Measurements from ENCODE around the gene CACNA1F. TPM values are rescaled to one million over a fixed set of nuclear protein-coding genes. Genes with fewer than 3 reads are reported as not detected.

Gene CACNA1F
- total and polyA plus RNA-seq, 9 of the 15 experiments (the other 6 are each of a cell fraction or from before 2014, with no cell fraction given), result under 0.01 to 0.41 (median 0.03) TPM; not detected in 3

- TF ChIP-seq REST (IDR thresholded peaks at IDR 0.05; ENCODE audit: borderline replicate concordance), result no peak
- TF ChIP-seq REST (CRISPR knock-in tag; IDR thresholded peaks at IDR 0.05; ENCODE audit: low read depth), result no peak
- TF ChIP-seq, protein P1, sequence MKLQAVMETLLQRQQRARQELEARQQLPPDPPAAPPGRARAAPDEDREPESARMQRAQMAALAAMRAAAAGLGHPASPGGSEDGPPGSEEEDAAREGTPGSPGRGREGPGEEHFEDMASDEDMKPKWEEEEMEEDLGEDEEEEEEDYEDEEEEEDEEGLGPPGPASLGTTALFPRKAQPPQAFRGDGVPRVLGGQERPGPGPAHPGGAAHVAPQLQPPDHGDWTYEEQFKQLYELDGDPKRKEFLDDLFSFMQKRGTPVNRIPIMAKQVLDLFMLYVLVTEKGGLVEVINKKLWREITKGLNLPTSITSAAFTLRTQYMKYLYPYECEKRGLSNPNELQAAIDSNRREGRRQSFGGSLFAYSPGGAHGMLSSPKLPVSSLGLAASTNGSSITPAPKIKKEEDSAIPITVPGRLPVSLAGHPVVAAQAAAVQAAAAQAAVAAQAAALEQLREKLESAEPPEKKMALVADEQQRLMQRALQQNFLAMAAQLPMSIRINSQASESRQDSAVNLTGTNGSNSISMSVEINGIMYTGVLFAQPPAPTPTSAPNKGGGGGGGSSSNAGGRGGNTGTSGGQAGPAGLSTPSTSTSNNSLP (IDR thresholded peaks at IDR 0.05; ENCODE audit: borderline replicate concordance, low read depth, low read length), result no peak
- TF ChIP-seq U2AF2 (optimal IDR thresholded peaks at IDR 0.05; ENCODE audit: low read depth, low read length), result no peak
- TF ChIP-seq MTA2 (IDR thresholded peaks at IDR 0.05; ENCODE audit: low read depth), result no peak
- TF ChIP-seq, protein P2, sequence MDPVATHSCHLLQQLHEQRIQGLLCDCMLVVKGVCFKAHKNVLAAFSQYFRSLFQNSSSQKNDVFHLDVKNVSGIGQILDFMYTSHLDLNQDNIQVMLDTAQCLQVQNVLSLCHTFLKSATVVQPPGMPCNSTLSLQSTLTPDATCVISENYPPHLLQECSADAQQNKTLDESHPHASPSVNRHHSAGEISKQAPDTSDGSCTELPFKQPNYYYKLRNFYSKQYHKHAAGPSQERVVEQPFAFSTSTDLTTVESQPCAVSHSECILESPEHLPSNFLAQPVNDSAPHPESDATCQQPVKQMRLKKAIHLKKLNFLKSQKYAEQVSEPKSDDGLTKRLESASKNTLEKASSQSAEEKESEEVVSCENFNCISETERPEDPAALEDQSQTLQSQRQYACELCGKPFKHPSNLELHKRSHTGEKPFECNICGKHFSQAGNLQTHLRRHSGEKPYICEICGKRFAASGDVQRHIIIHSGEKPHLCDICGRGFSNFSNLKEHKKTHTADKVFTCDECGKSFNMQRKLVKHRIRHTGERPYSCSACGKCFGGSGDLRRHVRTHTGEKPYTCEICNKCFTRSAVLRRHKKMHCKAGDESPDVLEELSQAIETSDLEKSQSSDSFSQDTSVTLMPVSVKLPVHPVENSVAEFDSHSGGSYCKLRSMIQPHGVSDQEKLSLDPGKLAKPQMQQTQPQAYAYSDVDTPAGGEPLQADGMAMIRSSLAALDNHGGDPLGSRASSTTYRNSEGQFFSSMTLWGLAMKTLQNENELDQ (CRISPR knock-in tag; IDR thresholded peaks at IDR 0.05; ENCODE audit: borderline replicate concordance), result no peak
- TF ChIP-seq RNF2 (IDR thresholded peaks at IDR 0.05), result 0 out of 2 replicates have a peak, but pooled peaks have one; percentile 17
- TF ChIP-seq ZNF41 (CRISPR knock-in tag; conservative IDR thresholded peaks at IDR 0.05), result no peak
- TF ChIP-seq, protein P3, sequence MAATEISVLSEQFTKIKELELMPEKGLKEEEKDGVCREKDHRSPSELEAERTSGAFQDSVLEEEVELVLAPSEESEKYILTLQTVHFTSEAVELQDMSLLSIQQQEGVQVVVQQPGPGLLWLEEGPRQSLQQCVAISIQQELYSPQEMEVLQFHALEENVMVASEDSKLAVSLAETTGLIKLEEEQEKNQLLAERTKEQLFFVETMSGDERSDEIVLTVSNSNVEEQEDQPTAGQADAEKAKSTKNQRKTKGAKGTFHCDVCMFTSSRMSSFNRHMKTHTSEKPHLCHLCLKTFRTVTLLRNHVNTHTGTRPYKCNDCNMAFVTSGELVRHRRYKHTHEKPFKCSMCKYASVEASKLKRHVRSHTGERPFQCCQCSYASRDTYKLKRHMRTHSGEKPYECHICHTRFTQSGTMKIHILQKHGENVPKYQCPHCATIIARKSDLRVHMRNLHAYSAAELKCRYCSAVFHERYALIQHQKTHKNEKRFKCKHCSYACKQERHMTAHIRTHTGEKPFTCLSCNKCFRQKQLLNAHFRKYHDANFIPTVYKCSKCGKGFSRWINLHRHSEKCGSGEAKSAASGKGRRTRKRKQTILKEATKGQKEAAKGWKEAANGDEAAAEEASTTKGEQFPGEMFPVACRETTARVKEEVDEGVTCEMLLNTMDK (IDR thresholded peaks at IDR 0.05; ENCODE audit: borderline replicate concordance, insufficient read depth, low read depth, low read length, poor library complexity, severe bottlenecking), result no peak
- no peak for TF ChIP-seq ZNF253 (CRISPR knock-in tag; conservative IDR thresholded peaks at IDR 0.05)
- no peak for TF ChIP-seq PPARD (CRISPR knock-in tag; IDR thresholded peaks at IDR 0.05)
- TF ChIP-seq TEAD1 (CRISPR knock-in tag; IDR thresholded peaks at IDR 0.05), result no peak
- no peak for TF ChIP-seq ZNF57 (CRISPR knock-in tag; IDR thresholded peaks at IDR 0.05)
Observed at GRCh38 chrX:49269010-49269766, 36.0 kb upstream of the CACNA1F start (continued).
